HG03108 (cell line): ENCODE data around the gene CERS2.
"Not testable (repeated sequence)": the region's sequence is repeated elsewhere in the genome, so short reads cannot be mapped to it uniquely, and the experiment has no call there.

Experiments used
- ATAC-seq: cut with Tn5 transposase; IDR thresholded peaks from one replicate; pipeline ENCODE4 v1.9.1; 2021; ENCODE audit warnings: moderate library complexity; ENCODE audit not compliant: unreplicated experiment

CERS2 gene

DNA sequence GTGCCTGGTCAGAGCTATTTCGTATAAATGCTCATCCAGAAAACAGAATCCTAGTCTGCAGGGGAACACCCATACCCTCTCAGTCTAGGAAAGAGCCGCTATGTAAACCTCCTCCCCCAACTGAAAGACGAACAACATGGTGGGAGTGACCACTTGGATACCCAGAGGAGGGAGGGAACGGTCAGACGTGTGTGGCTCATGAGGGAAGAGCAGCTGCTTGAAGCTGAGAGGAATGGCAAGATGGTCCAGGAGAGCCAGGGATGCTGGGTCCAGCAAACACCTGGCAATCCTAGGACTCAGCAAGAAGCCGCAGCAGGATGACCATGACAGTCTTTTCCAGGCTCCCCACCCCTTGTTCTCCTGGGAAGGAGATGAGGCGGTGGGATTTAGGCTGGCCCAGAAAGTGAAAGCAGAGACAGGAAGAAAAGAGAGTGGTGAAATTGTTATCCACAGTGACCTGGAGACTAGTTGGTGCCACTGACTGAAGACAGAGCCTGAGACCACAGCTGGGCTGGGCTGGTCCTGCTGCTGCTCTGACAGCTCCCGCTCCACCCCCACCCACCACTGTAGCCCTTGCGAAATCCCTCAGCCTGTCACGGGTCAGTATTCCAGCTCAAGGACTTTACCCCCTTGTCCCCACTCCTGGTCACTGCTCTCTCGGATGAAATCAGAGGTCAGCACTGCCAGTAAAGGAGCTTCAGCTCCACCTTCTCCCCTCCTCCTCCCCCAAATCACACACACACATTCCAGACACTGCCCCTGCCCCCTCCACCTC lies 3.6 kb downstream of the CERS2 start:
- ATAC-seq, result no peak

GRCh38 chr1:150969626-150970025 lies 5.0 kb downstream of the CERS2 start:
- no peak for ATAC-seq

GRCh38 chr1:150968491-150968890 lies 6.1 kb downstream of the CERS2 start:
- ATAC-seq, result no peak

DNA sequence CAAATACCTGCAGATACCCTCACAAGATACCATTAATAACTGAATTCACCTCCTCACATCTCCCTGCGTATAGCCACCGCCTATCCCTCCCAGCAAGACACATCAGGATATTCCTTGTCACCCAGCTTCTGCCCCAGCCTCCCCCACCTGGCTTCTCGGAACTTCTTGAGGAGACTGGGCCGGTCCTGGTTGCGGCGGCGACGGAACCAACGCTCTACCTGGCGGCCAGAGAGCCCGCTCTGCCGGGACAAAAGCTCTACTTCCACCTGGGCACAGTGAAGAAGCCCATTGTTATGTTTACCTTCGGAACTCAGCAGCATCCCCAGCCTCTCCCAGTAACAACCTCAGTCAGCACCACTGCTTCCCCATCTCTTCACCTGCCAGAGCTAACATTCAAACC lies 6.7 kb downstream of the CERS2 start:
- ATAC-seq, result no peak

DNA sequence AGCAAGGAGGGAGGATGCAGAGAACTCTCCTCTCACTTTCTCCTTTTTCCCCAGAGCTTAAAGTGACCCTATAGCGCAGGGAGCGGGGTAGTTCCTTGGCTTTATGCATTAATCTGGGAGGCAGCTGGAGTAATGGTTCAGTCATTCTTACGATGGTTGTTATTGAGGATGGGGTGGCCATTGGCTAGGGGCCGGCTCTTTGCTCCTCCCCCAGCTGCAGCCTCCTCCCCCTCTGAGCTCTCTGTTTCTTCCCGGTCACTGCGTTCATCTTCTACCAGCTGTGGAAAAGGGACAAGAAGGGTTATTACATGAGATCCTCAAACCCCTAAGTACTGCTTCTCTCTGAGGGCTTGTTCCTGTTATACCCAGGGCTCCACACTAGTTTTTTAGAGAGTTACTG lies 8.6 kb downstream of the CERS2 start:
- no peak for ATAC-seq

- ATAC-seq, result no peak
Observed at GRCh38 chr1:150965605-150966004, 9.0 kb downstream of the CERS2 start.

DNA sequence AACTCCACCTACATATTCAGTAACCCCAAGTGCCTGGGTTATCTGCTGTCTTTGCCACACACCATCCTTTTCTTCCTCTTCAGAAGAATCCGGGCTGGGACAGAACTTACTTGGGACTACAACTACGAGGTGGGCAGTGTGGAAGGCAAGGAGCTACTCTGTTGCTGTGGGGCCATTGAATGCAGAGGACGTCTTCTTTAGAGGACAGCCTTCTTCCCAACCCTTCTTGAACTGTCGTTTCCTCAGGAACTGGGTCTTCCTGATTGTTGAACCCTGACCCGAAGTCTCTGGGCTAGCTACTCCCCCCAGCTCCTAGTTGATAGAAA lies 10.5 kb downstream of the CERS2 start:
- no peak for ATAC-seq

- no peak for ATAC-seq
Observed at GRCh38 chr1:150963321-150964163, 11.1 kb downstream of the CERS2 start.

DNA sequence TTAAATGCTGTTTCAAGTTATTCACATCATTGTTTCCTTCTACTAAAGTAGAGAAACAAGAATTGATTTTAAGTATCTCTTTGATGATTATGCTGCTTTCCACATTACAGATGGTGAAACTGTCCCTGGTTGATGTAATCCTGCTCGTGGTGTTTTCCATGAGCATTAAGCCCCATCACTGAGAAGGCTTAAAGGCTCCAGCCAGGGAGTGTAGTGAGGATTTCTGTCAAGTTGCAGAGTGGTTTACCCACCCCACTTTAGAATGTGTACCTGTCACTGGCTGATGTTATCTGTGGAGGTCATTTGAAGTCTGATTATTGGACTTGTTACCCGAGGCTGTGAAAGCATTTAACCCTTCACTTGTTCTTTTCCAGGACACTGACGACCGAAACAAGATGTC lies 12.9 kb downstream of the CERS2 start:
- no peak for ATAC-seq

DNA sequence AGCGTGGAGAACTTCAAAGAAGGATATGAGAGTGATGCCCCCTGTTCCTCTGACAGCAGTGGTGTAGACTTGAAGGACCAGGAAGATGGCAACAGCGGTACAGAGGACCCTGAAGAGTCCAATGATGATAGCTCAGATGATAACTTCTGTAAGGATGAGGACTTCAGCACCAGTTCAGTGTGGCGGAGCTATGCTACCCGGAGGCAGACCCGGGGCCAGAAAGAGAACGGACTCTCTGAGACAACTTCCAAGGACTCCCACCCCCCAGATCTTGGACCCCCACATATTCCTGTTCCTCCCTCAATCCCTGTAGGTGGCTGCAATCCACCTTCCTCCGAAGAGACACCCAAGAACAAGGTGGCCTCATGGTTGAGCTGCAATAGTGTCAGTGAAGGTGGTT lies 14.0 kb downstream of the CERS2 start:
- ATAC-seq, result no peak

DNA sequence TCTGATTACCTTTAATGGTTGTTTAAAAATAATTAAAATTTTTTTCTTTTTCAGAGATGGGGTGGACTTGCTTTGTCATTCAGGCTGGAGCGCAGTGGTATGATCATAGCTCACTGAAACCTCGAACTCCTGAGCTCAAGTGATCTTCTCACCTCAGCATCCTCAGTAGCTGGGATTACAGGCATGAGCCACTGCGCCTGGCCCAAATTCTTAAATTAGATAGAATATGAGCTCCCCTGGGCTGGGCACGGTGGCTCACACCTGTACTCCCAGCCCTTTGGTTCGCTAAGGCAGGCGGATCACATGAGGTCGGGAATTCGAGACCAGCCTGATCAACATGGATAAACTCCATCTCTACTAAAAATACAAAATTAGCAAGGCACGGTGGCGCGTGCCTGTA lies 17.0 kb downstream of the CERS2 start:
- no peak for ATAC-seq

- no peak for ATAC-seq
Observed at GRCh38 chr1:150955280-150955679, 19.4 kb downstream of the CERS2 start.

GRCh38 chr1:150954708-150955107 lies 19.9 kb downstream of the CERS2 start:
- no peak for ATAC-seq

DNA sequence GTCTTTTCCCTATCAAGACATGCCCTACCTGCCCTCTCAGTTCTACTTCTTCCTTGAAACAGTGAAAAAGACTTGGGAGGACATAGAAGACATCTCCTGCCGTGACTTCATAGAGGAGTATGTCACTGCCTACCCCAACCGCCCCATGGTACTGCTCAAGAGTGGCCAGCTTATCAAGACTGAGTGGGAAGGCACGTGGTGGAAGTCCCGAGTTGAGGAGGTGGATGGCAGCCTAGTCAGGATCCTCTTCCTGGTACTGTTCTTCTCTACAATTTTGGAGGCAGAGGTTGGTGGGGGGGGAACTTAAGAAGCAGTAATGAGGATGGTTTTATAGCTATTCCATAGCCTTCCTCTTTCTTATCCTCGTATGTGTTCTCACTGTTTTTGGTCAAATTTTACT lies 29.8 kb downstream of the CERS2 start:
- no peak for ATAC-seq

DNA sequence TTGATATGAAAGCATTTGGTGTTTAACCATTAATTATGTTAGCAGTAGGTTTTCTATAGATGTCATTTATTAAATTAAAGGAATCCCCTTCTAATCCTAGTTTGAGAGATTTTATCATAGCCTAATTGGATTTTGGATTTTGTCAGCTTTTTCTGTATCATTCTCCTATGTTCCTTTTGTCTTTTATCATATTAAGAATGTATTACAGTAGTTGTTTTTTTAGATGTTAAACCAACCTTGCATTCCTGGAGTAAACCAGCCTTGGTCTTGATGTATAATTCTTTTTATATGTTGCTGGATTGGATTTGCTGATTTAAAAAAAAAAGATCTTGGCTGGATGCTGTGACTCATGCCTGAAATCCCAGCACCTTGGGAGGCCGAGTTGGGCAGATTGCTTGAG lies 42.9 kb downstream of the CERS2 start:
- ATAC-seq, result no peak

GRCh38 chr1:150928775-150929174 lies 45.9 kb downstream of the CERS2 start:
- not testable (repeated sequence) for ATAC-seq

- ATAC-seq, result no peak
Observed at GRCh38 chr1:150928286-150928685, 46.3 kb downstream of the CERS2 start.

DNA sequence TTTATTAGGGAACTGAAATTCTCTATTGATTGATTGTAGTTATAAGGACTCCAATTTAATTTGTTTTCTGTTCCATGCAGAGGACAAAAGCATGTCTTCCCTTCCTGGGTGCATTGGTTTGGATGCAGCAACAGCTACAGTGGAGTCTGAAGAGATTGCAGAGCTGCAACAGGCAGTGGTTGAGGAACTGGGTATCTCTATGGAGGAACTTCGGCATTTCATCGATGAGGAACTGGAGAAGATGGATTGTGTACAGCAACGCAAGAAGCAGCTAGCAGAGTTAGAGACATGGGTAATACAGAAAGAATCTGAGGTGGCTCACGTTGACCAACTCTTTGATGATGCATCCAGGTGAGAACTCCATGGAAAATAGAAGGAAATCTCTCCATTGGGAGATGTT lies 47.0 kb downstream of the CERS2 start:
- no peak for ATAC-seq

GRCh38 chr1:150926097-150926741 lies 48.4 kb downstream of the CERS2 start, which contains the start of gene SETDB1:
Gene SETDB1, plus strand, starts transcription at chr1:150926363. Its CDS starts 1,352 bp downstream, at chr1:150927715.
- peak; percentile 87 for ATAC-seq

DNA sequence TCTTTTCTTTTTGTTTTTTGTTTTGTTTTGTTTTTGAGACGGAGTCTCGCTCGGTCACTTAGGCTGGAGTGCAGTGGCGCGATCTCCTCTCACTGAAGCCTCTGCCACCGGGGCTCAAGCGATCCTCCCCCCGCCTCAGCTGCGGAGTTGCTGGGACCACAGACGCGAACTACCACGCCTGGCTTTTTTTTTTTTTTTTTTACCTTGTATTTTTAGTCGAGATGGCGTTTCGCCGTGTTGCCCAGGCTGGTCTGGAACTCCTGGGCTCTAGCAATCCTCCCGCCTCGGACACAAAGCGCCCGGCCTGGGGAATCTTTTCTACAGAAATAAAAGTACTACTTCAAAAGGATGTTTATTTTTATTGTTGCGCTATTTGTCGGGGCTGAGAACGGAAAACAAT lies 49.6 kb downstream of the CERS2 start:
- ATAC-seq, result no peak

- ATAC-seq, result peak; percentile 54
Observed at GRCh38 chr1:150922519-150922975, 52.1 kb downstream of the CERS2 start.

GRCh38 chr1:150917387-150917786 lies 57.2 kb downstream of the CERS2 start:
- no peak for ATAC-seq
